HepG2 (cell line): ENCODE results near the gene OVCA2. TPM values are rescaled to one million over a fixed set of nuclear protein-coding genes. Genes with fewer than 3 reads are reported as not detected.

Experiments
- CENPT ChIP-seq: sonication (generic); formaldehyde crosslinking; IDR thresholded peaks from 2 replicates; pipeline ENCODE4 v1.8.0; 2022; ENCODE audit warnings: low read depth, mild to moderate bottlenecking, moderate library complexity, missing genetic modification reagents
- CREM ChIP-seq, 2 experiments: sonication (generic) in 1 of 2; formaldehyde crosslinking in 1 of 2; IDR thresholded peaks; 2 replicates each; pipeline versions ENCODE4 v1.4.0 to v1.6.1; 2016 to 2020; ENCODE audit warnings: antibody characterized with exemption in 1 of 2, mild to moderate bottlenecking in 1 of 2, missing genetic modification reagents in 1 of 2
- EP300 ChIP-seq, 3 experiments: sonication (generic) in 1 of 3; formaldehyde crosslinking in 1 of 3; IDR thresholded peaks; 2 replicates each; pipeline versions ENCODE4 v1.5.1 to v1.6.1; 2011 to 2020; ENCODE audit warnings: low read depth in 2 of 3, low read length in 2 of 3, borderline replicate concordance in 1 of 3, improper control_type of control experiment in 1 of 3, mild to moderate bottlenecking in 1 of 3, missing genetic modification reagents in 1 of 3, moderate library complexity in 1 of 3
- GABPA ChIP-seq, 2 experiments: IDR thresholded peaks; 2 replicates each; pipeline ENCODE4 v1.6.1; 2011 to 2016; ENCODE audit warnings: low read depth in 2 of 2, low read length in 1 of 2, missing biosample characterization in 1 of 2, missing genetic modification characterization in 1 of 2
- HDAC1 ChIP-seq: sonication (generic); formaldehyde crosslinking; IDR thresholded peaks from 2 replicates; pipeline ENCODE4 v1.5.1; 2020; ENCODE audit warnings: mild to moderate bottlenecking, missing genetic modification reagents
- MAFF ChIP-seq: IDR thresholded peaks from 2 replicates; pipeline ENCODE4 v1.6.1; 2011; ENCODE audit warnings: low read depth, low read length, improper control_type of control experiment
- ZNF260 ChIP-seq: sonication (generic); formaldehyde crosslinking; IDR thresholded peaks from 2 replicates; pipeline ENCODE4 v1.4.0; 2020; ENCODE audit warnings: missing genetic modification reagents, low read depth, mild to moderate bottlenecking, borderline replicate concordance
- ZNF569 ChIP-seq: sonication (generic); formaldehyde crosslinking; IDR thresholded peaks from 2 replicates; pipeline ENCODE4 v1.5.0; 2020; ENCODE audit warnings: mild to moderate bottlenecking, missing genetic modification reagents, moderate library complexity, borderline replicate concordance
- polyA plus RNA-seq, 8 experiments: library from polyadenylated mRNA; depleted of rRNA in 3 of 8; stranded (reverse) in 7 of 8; unstranded in 1 of 8; fragments of >200 nt; fragmentation: Illumina TruSeq in 4 of 8; extraction: Trizol in 4 of 8; gene quantifications; 2 replicates each; pipeline versions ENCODE4 v1.2.1 to v1.2.3, GENCODE V29; 2011 to 2016; ENCODE audit warnings: low read depth in 4 of 8, missing spikeins in 1 of 8, mixed read lengths in 1 of 8; ENCODE audit not compliant: insufficient read depth in 1 of 8
- total RNA-seq, 5 experiments: library from RNA; depleted of rRNA; stranded (reverse); fragments of >200 nt; fragmentation: Illumina TruSeq; extraction: Trizol; gene quantifications; 2 replicates each; pipeline ENCODE4 v1.2.3, GENCODE V29; 2016; ENCODE audit warnings: low read depth in 1 of 5
- TF ChIP-seq, protein P1 (sequence below): sonication (generic); formaldehyde crosslinking; IDR thresholded peaks from 2 replicates; pipeline ENCODE4 v1.5.0; 2020; ENCODE audit warnings: mild to moderate bottlenecking, missing genetic modification reagents
- TF ChIP-seq, protein P2 (sequence below): sonication (generic); formaldehyde crosslinking; conservative IDR thresholded peaks from 2 replicates; pipeline ENCODE4 v1.4.0; 2020; ENCODE audit warnings: mild to moderate bottlenecking, missing genetic modification reagents, moderate library complexity
- TF ChIP-seq, protein P3 (sequence below), 2 experiments: fragments of 450-650 bp in 1 of 2; sonication (generic) in 1 of 2; formaldehyde crosslinking in 1 of 2; IDR thresholded peaks; 2 replicates each; pipeline versions ENCODE4 v1.6.1 to v1.8.0; 2016 to 2022; ENCODE audit warnings: antibody characterized with exemption in 1 of 2, mild to moderate bottlenecking in 1 of 2, missing genetic modification reagents in 1 of 2

The OVCA2 gene
- total and polyA plus RNA-seq, 2 of the 13 experiments (the other 11 are each of a cell fraction or from before 2014, with no cell fraction given) = 23.7 to 28.2 TPM

DNA sequence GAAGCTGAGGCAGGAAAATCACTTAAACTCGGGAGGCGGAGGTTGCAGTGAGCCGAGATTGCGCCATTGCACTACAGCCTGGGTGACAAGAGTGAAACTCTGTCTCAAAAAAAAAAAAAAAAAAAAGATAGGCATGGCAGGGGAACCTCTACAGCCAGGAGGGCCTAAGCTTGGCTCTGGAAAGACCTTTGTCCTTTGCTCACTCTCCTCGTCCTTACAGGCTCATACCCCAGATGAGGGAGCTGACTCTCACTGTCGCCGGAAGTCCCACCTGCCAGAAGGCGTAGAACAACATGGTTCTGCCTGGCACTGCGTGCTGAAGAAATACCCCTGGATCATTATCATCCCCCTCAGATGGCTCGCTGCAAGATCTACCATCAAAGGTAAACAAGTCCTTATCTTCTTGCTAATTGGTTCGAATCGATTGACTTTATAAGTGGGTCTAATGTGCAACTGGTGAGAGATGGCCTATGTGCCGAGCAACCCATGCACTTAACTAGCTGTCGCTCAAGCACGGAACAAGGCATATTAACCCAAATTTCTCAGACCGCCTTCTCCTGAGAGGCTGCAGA lies 46.4 kb upstream of the OVCA2 start (continued):
- no peak for TF ChIP-seq CENPT (CRISPR knock-in tag)
- peak; percentile 53 for TF ChIP-seq GABPA (IDR thresholded peaks at IDR 0.05; ENCODE audit: low read depth, low read length)
- peak; percentile 75 for TF ChIP-seq GABPA (CRISPR knock-in tag; IDR thresholded peaks at IDR 0.05; ENCODE audit: low read depth)
- TF ChIP-seq, protein P1, sequence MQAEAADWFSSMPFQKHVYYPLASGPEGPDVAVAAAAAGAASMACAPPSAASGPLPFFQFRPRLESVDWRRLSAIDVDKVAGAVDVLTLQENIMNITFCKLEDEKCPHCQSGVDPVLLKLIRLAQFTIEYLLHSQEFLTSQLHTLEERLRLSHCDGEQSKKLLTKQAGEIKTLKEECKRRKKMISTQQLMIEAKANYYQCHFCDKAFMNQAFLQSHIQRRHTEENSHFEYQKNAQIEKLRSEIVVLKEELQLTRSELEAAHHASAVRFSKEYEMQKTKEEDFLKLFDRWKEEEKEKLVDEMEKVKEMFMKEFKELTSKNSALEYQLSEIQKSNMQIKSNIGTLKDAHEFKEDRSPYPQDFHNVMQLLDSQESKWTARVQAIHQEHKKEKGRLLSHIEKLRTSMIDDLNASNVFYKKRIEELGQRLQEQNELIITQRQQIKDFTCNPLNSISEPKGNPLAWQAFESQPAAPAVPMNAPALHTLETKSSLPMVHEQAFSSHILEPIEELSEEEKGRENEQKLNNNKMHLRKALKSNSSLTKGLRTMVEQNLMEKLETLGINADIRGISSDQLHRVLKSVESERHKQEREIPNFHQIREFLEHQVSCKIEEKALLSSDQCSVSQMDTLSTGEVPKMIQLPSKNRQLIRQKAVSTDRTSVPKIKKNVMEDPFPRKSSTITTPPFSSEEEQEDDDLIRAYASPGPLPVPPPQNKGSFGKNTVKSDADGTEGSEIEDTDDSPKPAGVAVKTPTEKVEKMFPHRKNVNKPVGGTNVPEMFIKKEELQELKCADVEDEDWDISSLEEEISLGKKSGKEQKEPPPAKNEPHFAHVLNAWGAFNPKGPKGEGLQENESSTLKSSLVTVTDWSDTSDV (CRISPR knock-in tag) = no peak
- 0 out of 2 replicates have a peak, but pooled peaks have one; percentile 33 for TF ChIP-seq HDAC1
- TF ChIP-seq EP300 (IDR thresholded peaks at IDR 0.05; ENCODE audit: low read depth in 2 of 2, low read length in 2 of 2) = peak in 1 of 2 experiments; percentile 33; a peak in 1 of 4 replicates
- no peak for TF ChIP-seq EP300 (CRISPR knock-in tag; IDR thresholded peaks at IDR 0.05; ENCODE audit: borderline replicate concordance)
- no peak for TF ChIP-seq MAFF
- TF ChIP-seq, protein P2, sequence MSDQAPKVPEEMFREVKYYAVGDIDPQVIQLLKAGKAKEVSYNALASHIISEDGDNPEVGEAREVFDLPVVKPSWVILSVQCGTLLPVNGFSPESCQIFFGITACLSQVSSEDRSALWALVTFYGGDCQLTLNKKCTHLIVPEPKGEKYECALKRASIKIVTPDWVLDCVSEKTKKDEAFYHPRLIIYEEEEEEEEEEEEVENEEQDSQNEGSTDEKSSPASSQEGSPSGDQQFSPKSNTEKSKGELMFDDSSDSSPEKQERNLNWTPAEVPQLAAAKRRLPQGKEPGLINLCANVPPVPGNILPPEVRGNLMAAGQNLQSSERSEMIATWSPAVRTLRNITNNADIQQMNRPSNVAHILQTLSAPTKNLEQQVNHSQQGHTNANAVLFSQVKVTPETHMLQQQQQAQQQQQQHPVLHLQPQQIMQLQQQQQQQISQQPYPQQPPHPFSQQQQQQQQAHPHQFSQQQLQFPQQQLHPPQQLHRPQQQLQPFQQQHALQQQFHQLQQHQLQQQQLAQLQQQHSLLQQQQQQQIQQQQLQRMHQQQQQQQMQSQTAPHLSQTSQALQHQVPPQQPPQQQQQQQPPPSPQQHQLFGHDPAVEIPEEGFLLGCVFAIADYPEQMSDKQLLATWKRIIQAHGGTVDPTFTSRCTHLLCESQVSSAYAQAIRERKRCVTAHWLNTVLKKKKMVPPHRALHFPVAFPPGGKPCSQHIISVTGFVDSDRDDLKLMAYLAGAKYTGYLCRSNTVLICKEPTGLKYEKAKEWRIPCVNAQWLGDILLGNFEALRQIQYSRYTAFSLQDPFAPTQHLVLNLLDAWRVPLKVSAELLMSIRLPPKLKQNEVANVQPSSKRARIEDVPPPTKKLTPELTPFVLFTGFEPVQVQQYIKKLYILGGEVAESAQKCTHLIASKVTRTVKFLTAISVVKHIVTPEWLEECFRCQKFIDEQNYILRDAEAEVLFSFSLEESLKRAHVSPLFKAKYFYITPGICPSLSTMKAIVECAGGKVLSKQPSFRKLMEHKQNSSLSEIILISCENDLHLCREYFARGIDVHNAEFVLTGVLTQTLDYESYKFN (CRISPR knock-in tag) = peak; percentile 61; the same call in 1 of the 2 replicates
- TF ChIP-seq, protein P3, sequence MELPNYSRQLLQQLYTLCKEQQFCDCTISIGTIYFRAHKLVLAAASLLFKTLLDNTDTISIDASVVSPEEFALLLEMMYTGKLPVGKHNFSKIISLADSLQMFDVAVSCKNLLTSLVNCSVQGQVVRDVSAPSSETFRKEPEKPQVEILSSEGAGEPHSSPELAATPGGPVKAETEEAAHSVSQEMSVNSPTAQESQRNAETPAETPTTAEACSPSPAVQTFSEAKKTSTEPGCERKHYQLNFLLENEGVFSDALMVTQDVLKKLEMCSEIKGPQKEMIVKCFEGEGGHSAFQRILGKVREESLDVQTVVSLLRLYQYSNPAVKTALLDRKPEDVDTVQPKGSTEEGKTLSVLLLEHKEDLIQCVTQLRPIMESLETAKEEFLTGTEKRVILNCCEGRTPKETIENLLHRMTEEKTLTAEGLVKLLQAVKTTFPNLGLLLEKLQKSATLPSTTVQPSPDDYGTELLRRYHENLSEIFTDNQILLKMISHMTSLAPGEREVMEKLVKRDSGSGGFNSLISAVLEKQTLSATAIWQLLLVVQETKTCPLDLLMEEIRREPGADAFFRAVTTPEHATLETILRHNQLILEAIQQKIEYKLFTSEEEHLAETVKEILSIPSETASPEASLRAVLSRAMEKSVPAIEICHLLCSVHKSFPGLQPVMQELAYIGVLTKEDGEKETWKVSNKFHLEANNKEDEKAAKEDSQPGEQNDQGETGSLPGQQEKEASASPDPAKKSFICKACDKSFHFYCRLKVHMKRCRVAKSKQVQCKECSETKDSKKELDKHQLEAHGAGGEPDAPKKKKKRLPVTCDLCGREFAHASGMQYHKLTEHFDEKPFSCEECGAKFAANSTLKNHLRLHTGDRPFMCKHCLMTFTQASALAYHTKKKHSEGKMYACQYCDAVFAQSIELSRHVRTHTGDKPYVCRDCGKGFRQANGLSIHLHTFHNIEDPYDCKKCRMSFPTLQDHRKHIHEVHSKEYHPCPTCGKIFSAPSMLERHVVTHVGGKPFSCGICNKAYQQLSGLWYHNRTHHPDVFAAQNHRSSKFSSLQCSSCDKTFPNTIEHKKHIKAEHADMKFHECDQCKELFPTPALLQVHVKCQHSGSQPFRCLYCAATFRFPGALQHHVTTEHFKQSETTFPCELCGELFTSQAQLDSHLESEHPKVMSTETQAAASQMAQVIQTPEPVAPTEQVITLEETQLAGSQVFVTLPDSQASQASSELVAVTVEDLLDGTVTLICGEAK (IDR thresholded peaks at IDR 0.05) = no peak
- TF ChIP-seq, protein P3 (CRISPR knock-in tag; IDR thresholded peaks at IDR 0.05) = 0 out of 2 replicates have a peak, but pooled peaks have one; percentile 31
- TF ChIP-seq ZNF260 (CRISPR knock-in tag) = no peak
- TF ChIP-seq CREM (IDR thresholded peaks at IDR 0.05) = no peak
- no peak for TF ChIP-seq CREM (CRISPR knock-in tag; IDR thresholded peaks at IDR 0.05)
- TF ChIP-seq ZNF569 = no peak
